HUDEP-2 (cell line): ENCODE measurements around the gene PCMT1.
"Not testable (repeated sequence)": the region's sequence is repeated elsewhere in the genome, so short reads cannot be mapped to it uniquely, and the experiment has no call there.

Experiments
- DNase-seq, 76 experiments: peaks; one replicate each; lab custom pipeline; 2025; ENCODE audit not compliant: unreplicated experiment in 76 of 76; lab: John Stamatoyannopoulos, UW

The PCMT1 gene

GRCh38 chr6:149749082-149749593 lies 403 bp upstream of the PCMT1 start:
- not testable (repeated sequence) for DNase-seq

- DNase-seq = peak in 69 of 76 experiments; percentile 20 to 86 (median 64)
Measured at GRCh38 chr6:149750136-149750609, 632 bp downstream of the PCMT1 start.

GRCh38 chr6:149751239-149751638 lies 1.7 kb downstream of the PCMT1 start:
- DNase-seq = peak in 1 of 76 experiments; percentile 16

- DNase-seq = not testable (repeated sequence)
Measured at GRCh38 chr6:149751920-149752319, 2.4 kb downstream of the PCMT1 start.

- DNase-seq = no peak
Measured at GRCh38 chr6:149752600-149753373, 3.2 kb downstream of the PCMT1 start.

- not testable (repeated sequence) for DNase-seq
Measured at GRCh38 chr6:149753374-149753637, 3.8 kb downstream of the PCMT1 start.

GRCh38 chr6:149754548-149754947 lies 5.0 kb downstream of the PCMT1 start:
- no peak for DNase-seq

GRCh38 chr6:149755300-149756260 lies 6.0 kb downstream of the PCMT1 start:
- peak in 11 of 76 experiments; percentile 4 to 45 (median 21) for DNase-seq

- DNase-seq = no peak
Measured at GRCh38 chr6:149756261-149756636, 6.7 kb downstream of the PCMT1 start.

GRCh38 chr6:149761438-149761837 lies 11.9 kb downstream of the PCMT1 start:
- peak in 7 of 76 experiments; percentile 9 to 41 (median 38) for DNase-seq

- DNase-seq = no peak
Measured at GRCh38 chr6:149763866-149764265, 14.3 kb downstream of the PCMT1 start.

GRCh38 chr6:149766156-149766769 lies 16.7 kb downstream of the PCMT1 start:
- DNase-seq = peak in 4 of 76 experiments; percentile 13 to 40 (median 19)

GRCh38 chr6:149769676-149770075 lies 20.1 kb downstream of the PCMT1 start:
- no peak for DNase-seq

GRCh38 chr6:149771185-149771584 lies 21.6 kb downstream of the PCMT1 start:
- no peak for DNase-seq

GRCh38 chr6:149771925-149772324 lies 22.4 kb downstream of the PCMT1 start:
- no peak for DNase-seq

- no peak for DNase-seq
Measured at GRCh38 chr6:149777624-149778023, 28.1 kb downstream of the PCMT1 start.

GRCh38 chr6:149779644-149779963 lies 30.1 kb downstream of the PCMT1 start:
- no peak for DNase-seq

- no peak for DNase-seq
Measured at GRCh38 chr6:149781715-149782114, 32.2 kb downstream of the PCMT1 start.

GRCh38 chr6:149782337-149782736 lies 32.8 kb downstream of the PCMT1 start:
- no peak for DNase-seq

- no peak for DNase-seq
Measured at GRCh38 chr6:149783551-149783950, 34.0 kb downstream of the PCMT1 start.

GRCh38 chr6:149806127-149806526 lies 56.6 kb downstream of the PCMT1 start:
- DNase-seq = no peak
